ENCODE measurements around the gene ERP44.
"Not testable (repeated sequence)": the region's sequence is repeated elsewhere in the genome, so short reads cannot be mapped to it uniquely, and the experiment has no call there.

ERP44 gene

GRCh38 chr9:99998266-99998665, 100.5 kb downstream of the ERP44 start:
- no peaks in the 10 kb centered on the region for H3K27me3 ChIP-seq (ENCODE audit: control insufficient read depth in 5 of 5, insufficient read depth in 4 of 5, low read length in 5 of 5)

GRCh38 chr9:99990508-99990907, 108.3 kb downstream of the ERP44 start:
- H3K4me1 ChIP-seq (ENCODE audit: control insufficient read depth in 5 of 5, insufficient read depth in 5 of 5, low read length in 5 of 5); H3K27ac ChIP-seq (ENCODE audit: low read depth, low read length); H3K9me3 ChIP-seq (ENCODE audit: control insufficient read depth in 5 of 5, low read length in 5 of 5); H3K9ac ChIP-seq (ENCODE audit: low read length in 5 of 5); H3K4me3 ChIP-seq (ENCODE audit: low read depth in 1 of 5, low read length in 5 of 5); H3K27me3 ChIP-seq (ENCODE audit: control insufficient read depth in 5 of 5, insufficient read depth in 4 of 5, low read length in 5 of 5): not testable (repeated sequence)
- peaks cover 0 to 10% (median 0%) of the 10 kb centered on the region in 5 donors for H3K36me3 ChIP-seq (ENCODE audit: control insufficient read depth in 5 of 5, insufficient read depth in 5 of 5, low read length in 5 of 5)

More at GRCh38 chr9:99998266-99998665, 100.5 kb downstream of the ERP44 start:
- no peak overlapping the region for H3K4me3 ChIP-seq (ENCODE audit: low read depth in 1 of 5, low read length in 5 of 5)
- peaks cover 2 to 11% (median 5%) of the 10 kb centered on the region in 5 donors for H3K36me3 ChIP-seq (ENCODE audit: control insufficient read depth in 5 of 5, insufficient read depth in 5 of 5, low read length in 5 of 5)
- no peaks in the 10 kb centered on the region for H3K4me1 ChIP-seq (ENCODE audit: control insufficient read depth in 5 of 5, insufficient read depth in 5 of 5, low read length in 5 of 5)
- no peak overlapping the region for H3K9ac ChIP-seq (ENCODE audit: low read length in 5 of 5)
- H3K9me3 ChIP-seq (ENCODE audit: control insufficient read depth in 5 of 5, low read length in 5 of 5), result peaks cover 0 to 7% (median 2%) of the 10 kb centered on the region in 5 donors
- H3K27ac ChIP-seq (ENCODE audit: low read depth, low read length), result no peak overlapping the region

GRCh38 chr9:99986642-99987041, 112.2 kb downstream of the ERP44 start:
- peaks cover 0 to 6% (median 5%) of the 10 kb centered on the region in 5 donors for H3K9me3 ChIP-seq (ENCODE audit: control insufficient read depth in 5 of 5, low read length in 5 of 5)
- no peak overlapping the region for H3K9ac ChIP-seq (ENCODE audit: low read length in 5 of 5)
- no peaks in the 10 kb centered on the region for H3K4me1 ChIP-seq (ENCODE audit: control insufficient read depth in 5 of 5, insufficient read depth in 5 of 5, low read length in 5 of 5)
- no peak overlapping the region for H3K27ac ChIP-seq (ENCODE audit: low read depth, low read length)
- no peaks in the 10 kb centered on the region for H3K27me3 ChIP-seq (ENCODE audit: control insufficient read depth in 5 of 5, insufficient read depth in 4 of 5, low read length in 5 of 5)
- H3K4me3 ChIP-seq (ENCODE audit: low read depth in 1 of 5, low read length in 5 of 5), result no peak overlapping the region
- peaks cover 0 to 10% (median 7%) of the 10 kb centered on the region in 5 donors for H3K36me3 ChIP-seq (ENCODE audit: control insufficient read depth in 5 of 5, insufficient read depth in 5 of 5, low read length in 5 of 5)

GRCh38 chr9:99980598-99980997, 118.2 kb downstream of the ERP44 start:
- Histone ChIP-seq H3K36me3 (ENCODE audit: control insufficient read depth in 5 of 5, insufficient read depth in 5 of 5, low read length in 5 of 5) (peaks cover 4 to 28% (median 15%) of the 10 kb centered on the region in 5 donors), H3K4me3 (ENCODE audit: low read depth in 1 of 5, low read length in 5 of 5) (no peak overlapping the region), H3K4me1 (ENCODE audit: control insufficient read depth in 5 of 5, insufficient read depth in 5 of 5, low read length in 5 of 5) (no peaks in the 10 kb centered on the region)

GRCh38 chr9:99978221-99978620, 120.6 kb downstream of the ERP44 start:
- H3K9me3 ChIP-seq (ENCODE audit: control insufficient read depth in 5 of 5, low read length in 5 of 5), result no peaks in the 10 kb centered on the region
- H3K27me3 ChIP-seq (ENCODE audit: control insufficient read depth in 5 of 5, insufficient read depth in 4 of 5, low read length in 5 of 5), result no peaks in the 10 kb centered on the region
- H3K9ac ChIP-seq (ENCODE audit: low read length in 5 of 5), result no peak overlapping the region
- no peaks in the 10 kb centered on the region for H3K4me1 ChIP-seq (ENCODE audit: control insufficient read depth in 5 of 5, insufficient read depth in 5 of 5, low read length in 5 of 5)
- H3K4me3 ChIP-seq (ENCODE audit: low read depth in 1 of 5, low read length in 5 of 5), result no peak overlapping the region
- peaks cover 4 to 29% (median 10%) of the 10 kb centered on the region in 5 donors for H3K36me3 ChIP-seq (ENCODE audit: control insufficient read depth in 5 of 5, insufficient read depth in 5 of 5, low read length in 5 of 5)
- no peak overlapping the region for H3K27ac ChIP-seq (ENCODE audit: low read depth, low read length)

More at GRCh38 chr9:99980598-99980997, 118.2 kb downstream of the ERP44 start:
- Histone ChIP-seq H3K27me3 (ENCODE audit: control insufficient read depth in 5 of 5, insufficient read depth in 4 of 5, low read length in 5 of 5) (no peaks in the 10 kb centered on the region), H3K9ac (ENCODE audit: low read length in 5 of 5) (no peak overlapping the region), H3K27ac (ENCODE audit: low read depth, low read length) (no peak overlapping the region), H3K9me3 (ENCODE audit: control insufficient read depth in 5 of 5, low read length in 5 of 5) (no peaks in the 10 kb centered on the region)

- Histone ChIP-seq H3K9me3 (ENCODE audit: control insufficient read depth in 5 of 5, low read length in 5 of 5) (no peaks in the 10 kb centered on the region), H3K4me1 (ENCODE audit: control insufficient read depth in 5 of 5, insufficient read depth in 5 of 5, low read length in 5 of 5) (no peaks in the 10 kb centered on the region), H3K36me3 (ENCODE audit: control insufficient read depth in 5 of 5, insufficient read depth in 5 of 5, low read length in 5 of 5) (peaks cover 4 to 29% (median 10%) of the 10 kb centered on the region in 5 donors), H3K9ac (ENCODE audit: low read length in 5 of 5) (no peak overlapping the region), H3K4me3 (ENCODE audit: low read depth in 1 of 5, low read length in 5 of 5) (no peak overlapping the region), H3K27me3 (ENCODE audit: control insufficient read depth in 5 of 5, insufficient read depth in 4 of 5, low read length in 5 of 5) (no peaks in the 10 kb centered on the region), H3K27ac (ENCODE audit: low read depth, low read length) (no peak overlapping the region)
These were observed 121.6 kb downstream of the ERP44 start for GRCh38 chr9:99977033-99977792.

GRCh38 chr9:99973455-99973854, 125.3 kb downstream of the ERP44 start:
- H3K9me3 ChIP-seq (ENCODE audit: control insufficient read depth in 5 of 5, low read length in 5 of 5), result no peaks in the 10 kb centered on the region
- H3K27me3 ChIP-seq (ENCODE audit: control insufficient read depth in 5 of 5, insufficient read depth in 4 of 5, low read length in 5 of 5), result no peaks in the 10 kb centered on the region
- no peaks in the 10 kb centered on the region for H3K4me1 ChIP-seq (ENCODE audit: control insufficient read depth in 5 of 5, insufficient read depth in 5 of 5, low read length in 5 of 5)
- peaks cover 22 to 39% (median 30%) of the 10 kb centered on the region in 5 donors for H3K36me3 ChIP-seq (ENCODE audit: control insufficient read depth in 5 of 5, insufficient read depth in 5 of 5, low read length in 5 of 5)
- H3K4me3 ChIP-seq (ENCODE audit: low read depth in 1 of 5, low read length in 5 of 5), result no peak overlapping the region
- no peak overlapping the region for H3K9ac ChIP-seq (ENCODE audit: low read length in 5 of 5)
- H3K27ac ChIP-seq (ENCODE audit: low read depth, low read length), result no peak overlapping the region

GRCh38 chr9:99971410-99971809, 127.4 kb downstream of the ERP44 start:
- peaks cover 24 to 36% (median 30%) of the 10 kb centered on the region in 5 donors for H3K36me3 ChIP-seq (ENCODE audit: control insufficient read depth in 5 of 5, insufficient read depth in 5 of 5, low read length in 5 of 5)
- H3K9me3 ChIP-seq (ENCODE audit: control insufficient read depth in 5 of 5, low read length in 5 of 5), result no peaks in the 10 kb centered on the region
- no peaks in the 10 kb centered on the region for H3K27me3 ChIP-seq (ENCODE audit: control insufficient read depth in 5 of 5, insufficient read depth in 4 of 5, low read length in 5 of 5)
- H3K4me3 ChIP-seq (ENCODE audit: low read depth in 1 of 5, low read length in 5 of 5), result no peak overlapping the region
- no peak overlapping the region for H3K27ac ChIP-seq (ENCODE audit: low read depth, low read length)
- H3K9ac ChIP-seq (ENCODE audit: low read length in 5 of 5), result no peak overlapping the region
- no peaks in the 10 kb centered on the region for H3K4me1 ChIP-seq (ENCODE audit: control insufficient read depth in 5 of 5, insufficient read depth in 5 of 5, low read length in 5 of 5)

- Histone ChIP-seq H3K9ac (ENCODE audit: low read length in 5 of 5) (no peak overlapping the region), H3K4me3 (ENCODE audit: low read depth in 1 of 5, low read length in 5 of 5) (no peak overlapping the region), H3K27ac (ENCODE audit: low read depth, low read length) (no peak overlapping the region), H3K36me3 (ENCODE audit: control insufficient read depth in 5 of 5, insufficient read depth in 5 of 5, low read length in 5 of 5) (peaks cover 24 to 36% (median 29%) of the 10 kb centered on the region in 5 donors), H3K4me1 (ENCODE audit: control insufficient read depth in 5 of 5, insufficient read depth in 5 of 5, low read length in 5 of 5) (no peaks in the 10 kb centered on the region), H3K27me3 (ENCODE audit: control insufficient read depth in 5 of 5, insufficient read depth in 4 of 5, low read length in 5 of 5) (no peaks in the 10 kb centered on the region), H3K9me3 (ENCODE audit: control insufficient read depth in 5 of 5, low read length in 5 of 5) (no peaks in the 10 kb centered on the region)
These were observed 128.3 kb downstream of the ERP44 start for GRCh38 chr9:99970481-99970880.

GRCh38 chr9:99967457-99967856, 131.3 kb downstream of the ERP44 start:
- Histone ChIP-seq H3K9me3 (ENCODE audit: control insufficient read depth in 5 of 5, low read length in 5 of 5) (no peaks in the 10 kb centered on the region), H3K9ac (ENCODE audit: low read length in 5 of 5) (no peak overlapping the region), H3K27ac (ENCODE audit: low read depth, low read length) (no peak overlapping the region), H3K4me1 (ENCODE audit: control insufficient read depth in 5 of 5, insufficient read depth in 5 of 5, low read length in 5 of 5) (no peaks in the 10 kb centered on the region), H3K27me3 (ENCODE audit: control insufficient read depth in 5 of 5, insufficient read depth in 4 of 5, low read length in 5 of 5) (no peaks in the 10 kb centered on the region), H3K36me3 (ENCODE audit: control insufficient read depth in 5 of 5, insufficient read depth in 5 of 5, low read length in 5 of 5) (peaks cover 27 to 38% (median 33%) of the 10 kb centered on the region in 5 donors), H3K4me3 (ENCODE audit: low read depth in 1 of 5, low read length in 5 of 5) (no peak overlapping the region)

Measured in subcutaneous abdominal adipose tissue (tissue), 5 donors.